ENCODE results near the gene GTF2F1. TPM values are rescaled to one million over a fixed set of nuclear protein-coding genes. Genes with fewer than 3 reads are reported as not detected.

Gene GTF2F1
- total and polyA plus RNA-seq, 9 of the 15 experiments (the other 6 are each of a cell fraction or from before 2014, with no cell fraction given) = 4.7 to 75.4 (median 68.4) TPM

- intact Hi-C loops (cut with micrococcal nuclease) = no loop called here
Measured at GRCh38 chr19:6431891-6432290, 38.9 kb upstream of the GTF2F1 start.

DNA sequence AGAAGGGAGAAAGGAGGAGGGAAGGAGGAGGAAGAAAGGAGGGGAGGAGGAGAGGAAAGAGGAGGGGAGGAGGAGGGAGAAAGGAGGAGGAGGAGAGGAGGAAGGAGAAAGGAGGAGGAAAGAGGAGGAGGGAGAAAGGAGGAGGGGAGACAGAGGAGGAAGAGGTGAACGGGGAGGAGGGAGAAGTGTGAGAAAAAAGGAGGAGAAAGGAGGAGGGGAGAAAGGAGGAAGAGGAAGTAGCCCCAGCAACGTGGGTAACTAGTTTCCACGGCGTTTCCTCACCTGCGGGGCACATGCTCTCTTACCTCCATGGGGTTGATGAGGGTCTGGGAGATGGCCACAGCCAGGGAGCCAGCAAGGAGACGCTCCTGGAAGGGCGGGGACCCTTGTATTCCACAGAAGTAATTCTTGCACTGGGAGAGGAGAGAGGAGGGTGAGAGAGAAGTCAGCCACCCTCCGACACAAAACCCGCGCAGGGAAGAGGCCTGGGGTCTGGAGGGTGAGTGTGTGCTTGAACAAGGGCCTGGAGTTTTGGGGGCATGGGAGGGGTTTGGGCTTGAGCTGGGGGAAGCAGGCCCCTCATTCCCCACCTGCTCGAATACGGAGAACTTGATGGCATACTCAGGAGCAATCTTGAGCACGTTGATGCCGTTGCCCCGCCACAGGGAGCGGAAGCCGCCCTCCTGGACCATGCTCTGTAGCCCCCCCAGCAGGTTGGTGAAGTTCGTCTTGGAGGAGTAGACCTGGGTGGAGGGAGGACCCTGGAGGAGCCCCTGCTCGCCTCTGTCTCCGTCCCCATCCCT, 36.7 kb upstream of the GTF2F1 start:
- WGBS (ENCODE audit: insufficient coverage, low coverage, missing lambda C conversion rate) = 15% methylated on average over 18 of the region's 20 CpGs
- ATAC-seq = peak; percentile 10
- intact Hi-C loops (cut with micrococcal nuclease) = loop anchor here (10.0 kb wide), 2 partner anchors 115 to 265 kb away; no protein-coding TSS in a partner anchor
- Histone ChIP-seq H3K9me3 (replicated peaks; ENCODE audit: control insufficient read depth, insufficient read depth, low read depth, low read length) (no peaks in the 10 kb centered on the region), H3K27me3 (ENCODE audit: control insufficient read depth in 2 of 2, insufficient read depth in 2 of 2, low read length in 2 of 2) (no peaks in the 10 kb centered on the region), H3K4me2 (ENCODE audit: insufficient read depth, low read length) (peak overlapping the region; percentile 89), H3K36me3 (ENCODE audit: control insufficient read depth, insufficient read depth, low read length) (peaks cover 3% of the 10 kb centered on the region; the same call in 1 of the 3 replicates), H3K9ac (ENCODE audit: insufficient read depth in 1 of 2, low read depth in 2 of 2, low read length in 2 of 2) (peak overlapping the region; percentile 71 to 85), H3K79me2 (ENCODE audit: control insufficient read depth, insufficient read depth, low read length) (peaks cover 15% of the 10 kb centered on the region), H3K27ac (ENCODE audit: extremely low read depth, low read depth, low read length) (peak overlapping the region; percentile 68), H3K4me3 (peak overlapping the region; percentile 52), H2AFZ (ENCODE audit: low read depth, low read length) (peak overlapping the region; percentile 86), H3K4me1 (replicated peaks in 1 of 2; ENCODE audit: control insufficient read depth in 2 of 2, insufficient read depth in 2 of 2, low read length in 2 of 2) (peaks cover 11 to 34% of the 10 kb centered on the region in 2 experiments), H4K20me1 (replicated peaks; ENCODE audit: control insufficient read depth, insufficient read depth, low read length) (no peaks in the 10 kb centered on the region), H3K9me1 (ENCODE audit: control insufficient read depth, insufficient read depth, low read length) (peaks cover 4% of the 10 kb centered on the region)
- in situ Hi-C loops (cut with MboI) = no loop called here
- POLR2A ChIA-PET = interaction anchor here (0.8 kb wide), 1 partner anchor 59 kb away, joined by 3 read pairs; no protein-coding TSS in a partner anchor
- FAIRE-seq = peak; percentile 78
- CTCF ChIA-PET (ENCODE audit: low intra/inter-chr PET ratio) = no interaction called here
- DNase-seq (ENCODE audit: extremely low read depth in 1 of 4, low spot score in 3 of 4) = peak; percentile 46 to 58 (median 57)
- TSS peak; percentile 75 for BruUV-seq (replicated peaks)
- peak; percentile 86 for TF ChIP-seq EP400 (IDR thresholded peaks at IDR 0.05)
- no peak for TF ChIP-seq SIX5 (IDR thresholded peaks at IDR 0.05; ENCODE audit: borderline replicate concordance in 1 of 2, insufficient read depth in 1 of 2, low read depth in 1 of 2, low read length in 2 of 2)
- no peak for TF ChIP-seq U2AF1 (optimal IDR thresholded peaks at IDR 0.05; ENCODE audit: low read depth, low read length)
- TF ChIP-seq, protein P1, sequence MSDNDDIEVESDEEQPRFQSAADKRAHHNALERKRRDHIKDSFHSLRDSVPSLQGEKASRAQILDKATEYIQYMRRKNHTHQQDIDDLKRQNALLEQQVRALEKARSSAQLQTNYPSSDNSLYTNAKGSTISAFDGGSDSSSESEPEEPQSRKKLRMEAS (CRISPR knock-in tag; IDR thresholded peaks at IDR 0.05) = peak; percentile 63
- peak; percentile 71 for TF ChIP-seq HNRNPK (IDR thresholded peaks at IDR 0.05; ENCODE audit: low read depth, low read length, poor library complexity, severe bottlenecking)
- TF ChIP-seq TOE1 (IDR thresholded peaks at IDR 0.05; ENCODE audit: borderline replicate concordance) = 0 out of 2 replicates have a peak, but pooled peaks have one; percentile 52
- TF ChIP-seq TOE1 (CRISPR knock-in tag; IDR thresholded peaks at IDR 0.05; ENCODE audit: borderline replicate concordance, low read depth) = 0 out of 2 replicates have a peak, but pooled peaks have one; percentile 19
- TF ChIP-seq, protein P2, sequence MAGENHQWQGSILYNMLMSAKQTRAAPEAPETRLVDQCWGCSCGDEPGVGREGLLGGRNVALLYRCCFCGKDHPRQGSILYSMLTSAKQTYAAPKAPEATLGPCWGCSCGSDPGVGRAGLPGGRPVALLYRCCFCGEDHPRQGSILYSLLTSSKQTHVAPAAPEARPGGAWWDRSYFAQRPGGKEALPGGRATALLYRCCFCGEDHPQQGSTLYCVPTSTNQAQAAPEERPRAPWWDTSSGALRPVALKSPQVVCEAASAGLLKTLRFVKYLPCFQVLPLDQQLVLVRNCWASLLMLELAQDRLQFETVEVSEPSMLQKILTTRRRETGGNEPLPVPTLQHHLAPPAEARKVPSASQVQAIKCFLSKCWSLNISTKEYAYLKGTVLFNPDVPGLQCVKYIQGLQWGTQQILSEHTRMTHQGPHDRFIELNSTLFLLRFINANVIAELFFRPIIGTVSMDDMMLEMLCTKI (IDR thresholded peaks at IDR 0.05; ENCODE audit: partially characterized antibody) = no peak
- no peak for TF ChIP-seq STAT5B (CRISPR knock-in tag; IDR thresholded peaks at IDR 0.05)

More at GRCh38 chr19:6431891-6432290, 38.9 kb upstream of the GTF2F1 start:
- DNase-seq (ENCODE audit: extremely low read depth in 1 of 4, low spot score in 3 of 4) = no peak
- ChIA-PET CTCF (ENCODE audit: low intra/inter-chr PET ratio) (no interaction called here), POLR2A (no interaction called here)
- no peak for FAIRE-seq
- Histone ChIP-seq H4K20me1 (replicated peaks; ENCODE audit: control insufficient read depth, insufficient read depth, low read length) (no peaks in the 10 kb centered on the region), H3K9me1 (ENCODE audit: control insufficient read depth, insufficient read depth, low read length) (peaks cover 4% of the 10 kb centered on the region), H3K4me1 (replicated peaks in 1 of 2; ENCODE audit: control insufficient read depth in 2 of 2, insufficient read depth in 2 of 2, low read length in 2 of 2) (peaks cover 0 to 18% of the 10 kb centered on the region in 2 experiments; a peak in 2 of 5 replicates), H3K27ac (ENCODE audit: extremely low read depth, low read depth, low read length) (no peak overlapping the region), H3K36me3 (ENCODE audit: control insufficient read depth, insufficient read depth, low read length) (peaks cover 3% of the 10 kb centered on the region; the same call in 2 of the 3 replicates), H3K4me2 (ENCODE audit: insufficient read depth, low read length) (no peak overlapping the region), H3K4me3 (no peak overlapping the region), H3K79me2 (ENCODE audit: control insufficient read depth, insufficient read depth, low read length) (peaks cover 11% of the 10 kb centered on the region), H2AFZ (ENCODE audit: low read depth, low read length) (no peak overlapping the region), H3K9ac (ENCODE audit: insufficient read depth in 1 of 2, low read depth in 2 of 2, low read length in 2 of 2) (peak overlapping the region in 1 of 2 experiments; percentile 72; a peak in 1 of 4 replicates), H3K27me3 (ENCODE audit: control insufficient read depth in 2 of 2, insufficient read depth in 2 of 2, low read length in 2 of 2) (no peaks in the 10 kb centered on the region), H3K9me3 (replicated peaks; ENCODE audit: control insufficient read depth, insufficient read depth, low read depth, low read length) (no peaks in the 10 kb centered on the region)
- in situ Hi-C loops (cut with MboI) = no loop called here
- TF ChIP-seq RBM14 (IDR thresholded peaks at IDR 0.05; ENCODE audit: borderline replicate concordance, insufficient read depth, low read depth, low read length) (no peak), ZNF134 (CRISPR knock-in tag; conservative IDR thresholded peaks at IDR 0.05) (no peak), DNMT1 (IDR thresholded peaks at IDR 0.05) (no peak), FOXJ2 (tag; IDR thresholded peaks at IDR 0.05) (no peak), ZNF778 (CRISPR knock-in tag; IDR thresholded peaks at IDR 0.05) (no peak), POU5F1 (IDR thresholded peaks at IDR 0.05; ENCODE audit: borderline replicate concordance, low read depth, low read length, partially characterized antibody) (no peak), TAF9B (IDR thresholded peaks at IDR 0.05; ENCODE audit: partially characterized antibody) (no peak)
- ATAC-seq = no peak
- WGBS (ENCODE audit: insufficient coverage, low coverage, missing lambda C conversion rate) = 72% methylated on average over 9 of the region's 11 CpGs
- no TSS peak for BruUV-seq (replicated peaks)

Data from K562 (cell line).